Measurements from ENCODE around the gene OLFML2A.

OLFML2A gene

DNA sequence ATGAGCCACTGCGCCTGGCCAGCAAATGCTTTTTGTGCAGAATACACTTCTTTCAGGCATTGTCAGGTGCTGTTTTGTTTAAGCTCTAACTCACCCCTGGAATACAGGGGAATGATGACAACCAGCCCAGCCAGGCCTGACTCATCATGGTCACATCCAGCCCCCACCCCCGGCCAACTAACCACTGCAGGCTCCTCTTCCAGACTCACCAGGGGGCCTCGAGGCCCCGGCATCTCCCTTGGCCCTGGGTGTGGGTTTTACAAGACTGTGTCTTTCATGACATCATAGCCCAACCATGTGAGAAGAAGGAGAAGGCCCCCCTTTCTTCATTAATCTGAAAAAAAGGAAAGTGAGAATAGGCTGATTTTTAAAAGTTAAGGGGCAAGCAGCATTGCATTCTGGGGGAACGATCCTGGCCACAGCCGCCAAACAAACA, 35.5 kb downstream of the OLFML2A start (continued):
- TF ChIP-seq, protein P1, sequence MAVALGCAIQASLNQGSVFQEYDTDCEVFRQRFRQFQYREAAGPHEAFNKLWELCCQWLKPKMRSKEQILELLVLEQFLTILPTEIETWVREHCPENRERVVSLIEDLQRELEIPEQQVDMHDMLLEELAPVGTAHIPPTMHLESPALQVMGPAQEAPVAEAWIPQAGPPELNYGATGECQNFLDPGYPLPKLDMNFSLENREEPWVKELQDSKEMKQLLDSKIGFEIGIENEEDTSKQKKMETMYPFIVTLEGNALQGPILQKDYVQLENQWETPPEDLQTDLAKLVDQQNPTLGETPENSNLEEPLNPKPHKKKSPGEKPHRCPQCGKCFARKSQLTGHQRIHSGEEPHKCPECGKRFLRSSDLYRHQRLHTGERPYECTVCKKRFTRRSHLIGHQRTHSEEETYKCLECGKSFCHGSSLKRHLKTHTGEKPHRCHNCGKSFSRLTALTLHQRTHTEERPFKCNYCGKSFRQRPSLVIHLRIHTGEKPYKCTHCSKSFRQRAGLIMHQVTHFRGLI (tag by site-specific recombination; IDR thresholded peaks at IDR 0.05) = peak; percentile 72; the same call in 1 of the 2 replicates
- no peak for TF ChIP-seq ZNF473 (tag by site-specific recombination; IDR thresholded peaks at IDR 0.05)
- no peak for TF ChIP-seq MYNN (tag by site-specific recombination; IDR thresholded peaks at IDR 0.05; ENCODE audit: borderline replicate concordance)
- 0 out of 2 replicates have a peak, but pooled peaks have one; percentile 47 for TF ChIP-seq ZXDB (tag by site-specific recombination; IDR thresholded peaks at IDR 0.05)
- 0 out of 2 replicates have a peak, but pooled peaks have one; percentile 15 for TF ChIP-seq ZFP69B (tag by site-specific recombination; IDR thresholded peaks at IDR 0.05)
- no peak for TF ChIP-seq REPIN1 (tag by site-specific recombination; IDR thresholded peaks at IDR 0.05; ENCODE audit: low read depth)
- no peak for TF ChIP-seq ZNF645 (tag by site-specific recombination; IDR thresholded peaks at IDR 0.05)
- no peak for TF ChIP-seq SCRT1 (tag by site-specific recombination; IDR thresholded peaks at IDR 0.05; ENCODE audit: borderline replicate concordance)
- TF ChIP-seq SP7 (tag by site-specific recombination; IDR thresholded peaks at IDR 0.05) = peak; percentile 61; the same call in 1 of the 2 replicates
- TF ChIP-seq ZNF223 (tag by site-specific recombination; IDR thresholded peaks at IDR 0.05) = no peak
- no peak for TF ChIP-seq ZNF747 (tag by site-specific recombination; IDR thresholded peaks at IDR 0.05)
- no peak for TF ChIP-seq ZNF48 (tag by site-specific recombination; IDR thresholded peaks at IDR 0.05)
- peak; percentile 52; the same call in 1 of the 2 replicates for TF ChIP-seq WT1 (tag by site-specific recombination; IDR thresholded peaks at IDR 0.05)
- no peak for TF ChIP-seq ZBTB17 (tag by site-specific recombination; IDR thresholded peaks at IDR 0.05)
- no peak for TF ChIP-seq ZNF624 (tag by site-specific recombination; IDR thresholded peaks at IDR 0.05)
- no peak for TF ChIP-seq ZSCAN4 (tag by site-specific recombination; IDR thresholded peaks at IDR 0.05)
- TF ChIP-seq, protein P2, sequence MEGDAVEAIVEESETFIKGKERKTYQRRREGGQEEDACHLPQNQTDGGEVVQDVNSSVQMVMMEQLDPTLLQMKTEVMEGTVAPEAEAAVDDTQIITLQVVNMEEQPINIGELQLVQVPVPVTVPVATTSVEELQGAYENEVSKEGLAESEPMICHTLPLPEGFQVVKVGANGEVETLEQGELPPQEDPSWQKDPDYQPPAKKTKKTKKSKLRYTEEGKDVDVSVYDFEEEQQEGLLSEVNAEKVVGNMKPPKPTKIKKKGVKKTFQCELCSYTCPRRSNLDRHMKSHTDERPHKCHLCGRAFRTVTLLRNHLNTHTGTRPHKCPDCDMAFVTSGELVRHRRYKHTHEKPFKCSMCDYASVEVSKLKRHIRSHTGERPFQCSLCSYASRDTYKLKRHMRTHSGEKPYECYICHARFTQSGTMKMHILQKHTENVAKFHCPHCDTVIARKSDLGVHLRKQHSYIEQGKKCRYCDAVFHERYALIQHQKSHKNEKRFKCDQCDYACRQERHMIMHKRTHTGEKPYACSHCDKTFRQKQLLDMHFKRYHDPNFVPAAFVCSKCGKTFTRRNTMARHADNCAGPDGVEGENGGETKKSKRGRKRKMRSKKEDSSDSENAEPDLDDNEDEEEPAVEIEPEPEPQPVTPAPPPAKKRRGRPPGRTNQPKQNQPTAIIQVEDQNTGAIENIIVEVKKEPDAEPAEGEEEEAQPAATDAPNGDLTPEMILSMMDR (tag by site-specific recombination; IDR thresholded peaks at IDR 0.05) = no peak
- peak; percentile 9; the same call in 1 of the 2 replicates for TF ChIP-seq OSR2 (tag by site-specific recombination; IDR thresholded peaks at IDR 0.05)
- TF ChIP-seq, protein P3, sequence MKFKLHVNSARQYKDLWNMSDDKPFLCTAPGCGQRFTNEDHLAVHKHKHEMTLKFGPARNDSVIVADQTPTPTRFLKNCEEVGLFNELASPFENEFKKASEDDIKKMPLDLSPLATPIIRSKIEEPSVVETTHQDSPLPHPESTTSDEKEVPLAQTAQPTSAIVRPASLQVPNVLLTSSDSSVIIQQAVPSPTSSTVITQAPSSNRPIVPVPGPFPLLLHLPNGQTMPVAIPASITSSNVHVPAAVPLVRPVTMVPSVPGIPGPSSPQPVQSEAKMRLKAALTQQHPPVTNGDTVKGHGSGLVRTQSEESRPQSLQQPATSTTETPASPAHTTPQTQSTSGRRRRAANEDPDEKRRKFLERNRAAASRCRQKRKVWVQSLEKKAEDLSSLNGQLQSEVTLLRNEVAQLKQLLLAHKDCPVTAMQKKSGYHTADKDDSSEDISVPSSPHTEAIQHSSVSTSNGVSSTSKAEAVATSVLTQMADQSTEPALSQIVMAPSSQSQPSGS (tag by site-specific recombination; IDR thresholded peaks at IDR 0.05; ENCODE audit: low read depth) = peak; percentile 82
- TF ChIP-seq ZNF221 (tag by site-specific recombination; IDR thresholded peaks at IDR 0.05; ENCODE audit: borderline replicate concordance) = no peak
- no peak for TF ChIP-seq ZSCAN23 (tag by site-specific recombination; IDR thresholded peaks at IDR 0.05)
- no peak for TF ChIP-seq ZNF623 (tag by site-specific recombination; IDR thresholded peaks at IDR 0.05)
- TF ChIP-seq, protein P4, sequence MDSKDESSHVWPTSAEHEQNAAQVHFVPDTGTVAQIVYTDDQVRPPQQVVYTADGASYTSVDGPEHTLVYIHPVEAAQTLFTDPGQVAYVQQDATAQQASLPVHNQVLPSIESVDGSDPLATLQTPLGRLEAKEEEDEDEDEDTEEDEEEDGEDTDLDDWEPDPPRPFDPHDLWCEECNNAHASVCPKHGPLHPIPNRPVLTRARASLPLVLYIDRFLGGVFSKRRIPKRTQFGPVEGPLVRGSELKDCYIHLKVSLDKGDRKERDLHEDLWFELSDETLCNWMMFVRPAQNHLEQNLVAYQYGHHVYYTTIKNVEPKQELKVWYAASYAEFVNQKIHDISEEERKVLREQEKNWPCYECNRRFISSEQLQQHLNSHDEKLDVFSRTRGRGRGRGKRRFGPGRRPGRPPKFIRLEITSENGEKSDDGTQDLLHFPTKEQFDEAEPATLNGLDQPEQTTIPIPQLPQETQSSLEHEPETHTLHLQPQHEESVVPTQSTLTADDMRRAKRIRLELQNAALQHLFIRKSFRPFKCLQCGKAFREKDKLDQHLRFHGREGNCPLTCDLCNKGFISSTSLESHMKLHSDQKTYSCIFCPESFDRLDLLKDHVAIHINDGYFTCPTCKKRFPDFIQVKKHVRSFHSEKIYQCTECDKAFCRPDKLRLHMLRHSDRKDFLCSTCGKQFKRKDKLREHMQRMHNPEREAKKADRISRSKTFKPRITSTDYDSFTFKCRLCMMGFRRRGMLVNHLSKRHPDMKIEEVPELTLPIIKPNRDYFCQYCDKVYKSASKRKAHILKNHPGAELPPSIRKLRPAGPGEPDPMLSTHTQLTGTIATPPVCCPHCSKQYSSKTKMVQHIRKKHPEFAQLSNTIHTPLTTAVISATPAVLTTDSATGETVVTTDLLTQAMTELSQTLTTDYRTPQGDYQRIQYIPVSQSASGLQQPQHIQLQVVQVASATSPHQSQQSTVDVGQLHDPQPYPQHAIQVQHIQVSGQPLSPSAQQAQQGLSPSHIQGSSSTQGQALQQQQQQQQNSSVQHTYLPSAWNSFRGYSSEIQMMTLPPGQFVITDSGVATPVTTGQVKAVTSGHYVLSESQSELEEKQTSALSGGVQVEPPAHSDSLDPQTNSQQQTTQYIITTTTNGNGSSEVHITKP (tag by site-specific recombination; IDR thresholded peaks at IDR 0.05) = peak; percentile 88
- no peak for TF ChIP-seq ZNF555 (tag by site-specific recombination; conservative IDR thresholded peaks at IDR 0.05)
- TF ChIP-seq EGR2 (tag by site-specific recombination; IDR thresholded peaks at IDR 0.05; ENCODE audit: low read depth) = no peak
- no peak for TF ChIP-seq ZNF514 (tag by site-specific recombination; IDR thresholded peaks at IDR 0.05)
- TF ChIP-seq ZNF544 (tag by site-specific recombination; IDR thresholded peaks at IDR 0.05) = no peak
- TF ChIP-seq ZNF366 (tag by site-specific recombination; conservative IDR thresholded peaks at IDR 0.05) = peak; percentile 84
- TF ChIP-seq ZNF302 (tag by site-specific recombination; IDR thresholded peaks at IDR 0.05; ENCODE audit: low read depth) = no peak
- TF ChIP-seq ZNF792 (tag by site-specific recombination; IDR thresholded peaks at IDR 0.05) = no peak
- TF ChIP-seq ZNF112 (tag by site-specific recombination; IDR thresholded peaks at IDR 0.05) = no peak

Data from HEK293 (cell line).